Uterus (tissue), 2 donors: Measurements from ENCODE around the gene BNC2.

Experiments
- POLR2A ChIP-seq, 2 donors: fragments of 450-650 bp; IDR thresholded peaks; one replicate each; pipeline ENCODE4 v1.6.1; 2016; ENCODE audit warnings: antibody characterized with exemption in 2 of 2, mild to moderate bottlenecking in 1 of 2, moderate library complexity in 1 of 2
- TF ChIP-seq, protein P1 (sequence below), 4 experiments: fragments of 200-600 bp in 2 of 4; fragments of 450-650 bp in 2 of 4; sonication (generic) in 2 of 4; IDR thresholded peaks; one replicate each; pipeline ENCODE4 v1.5.1; 2016 to 2019; ENCODE audit warnings: antibody characterized with exemption in 4 of 4, mild to moderate bottlenecking in 2 of 4, moderate library complexity in 1 of 4

GRCh38 chr9:16447946-16448345 is 422.5 kb downstream of the BNC2 start:
- TF ChIP-seq, protein P1, sequence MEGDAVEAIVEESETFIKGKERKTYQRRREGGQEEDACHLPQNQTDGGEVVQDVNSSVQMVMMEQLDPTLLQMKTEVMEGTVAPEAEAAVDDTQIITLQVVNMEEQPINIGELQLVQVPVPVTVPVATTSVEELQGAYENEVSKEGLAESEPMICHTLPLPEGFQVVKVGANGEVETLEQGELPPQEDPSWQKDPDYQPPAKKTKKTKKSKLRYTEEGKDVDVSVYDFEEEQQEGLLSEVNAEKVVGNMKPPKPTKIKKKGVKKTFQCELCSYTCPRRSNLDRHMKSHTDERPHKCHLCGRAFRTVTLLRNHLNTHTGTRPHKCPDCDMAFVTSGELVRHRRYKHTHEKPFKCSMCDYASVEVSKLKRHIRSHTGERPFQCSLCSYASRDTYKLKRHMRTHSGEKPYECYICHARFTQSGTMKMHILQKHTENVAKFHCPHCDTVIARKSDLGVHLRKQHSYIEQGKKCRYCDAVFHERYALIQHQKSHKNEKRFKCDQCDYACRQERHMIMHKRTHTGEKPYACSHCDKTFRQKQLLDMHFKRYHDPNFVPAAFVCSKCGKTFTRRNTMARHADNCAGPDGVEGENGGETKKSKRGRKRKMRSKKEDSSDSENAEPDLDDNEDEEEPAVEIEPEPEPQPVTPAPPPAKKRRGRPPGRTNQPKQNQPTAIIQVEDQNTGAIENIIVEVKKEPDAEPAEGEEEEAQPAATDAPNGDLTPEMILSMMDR (IDR thresholded peaks at IDR 0.05), result no peak
- no peak for TF ChIP-seq POLR2A (IDR thresholded peaks at IDR 0.05)
